PC-9 (cell line): ENCODE results near the gene GGCX. TPM values are rescaled to one million over a fixed set of nuclear protein-coding genes. Genes with fewer than 3 reads are reported as not detected.
"Not testable (repeated sequence)": the region's sequence is repeated elsewhere in the genome, so short reads cannot be mapped to it uniquely, and the experiment has no call there.

Experiments used
- BruUV-seq: library from RNA; stranded (reverse); fragments of 400-500 nt; replicated peaks from 2 replicates; lab custom pipeline; 2021; lab: Mats Ljungman, UMichigan
- CTCF ChIA-PET: fragments of 300-600 bp; sonication (Branson Sonifier 250); formaldehyde crosslinking; loops from one replicate; lab custom pipeline; 2022; ENCODE audit warnings: antibody characterized with exemption; lab: Charles Lee
- POLR2A ChIA-PET: fragments of 300-600 bp; sonication (Branson Sonifier 250); formaldehyde crosslinking; loops from one replicate; lab custom pipeline; 2022; ENCODE audit warnings: antibody characterized with exemption; ENCODE audit not compliant: unreplicated experiment; lab: Charles Lee
- DNase-seq, 2 experiments: peaks; one replicate each; pipeline versions ENCODE4 v3.0.0 to v3.0.0-alpha.2; 2015 to 2022; ENCODE audit warnings: mixed read lengths in 1 of 2
- H2AFZ ChIP-seq: fragments of 200-600 bp; sonication (generic); 2 replicates; pipeline ENCODE4 v1.8.1; 2017; ENCODE audit warnings: antibody characterized with exemption
- H3F3A ChIP-seq: fragments of 200-600 bp; sonication (generic); 2 replicates; pipeline ENCODE4 v1.8.1; 2017; ENCODE audit warnings: antibody characterized with exemption, mild to moderate bottlenecking, low read depth; ENCODE audit not compliant: insufficient read depth
- H3K27ac ChIP-seq: fragments of 200-600 bp; sonication (generic); 2 replicates; pipeline ENCODE4 v1.6.1; 2016; ENCODE audit warnings: mixed run types
- H3K27me3 ChIP-seq: fragments of 200-600 bp; sonication (generic); 2 replicates; pipeline ENCODE4 v1.6.1; 2016; ENCODE audit warnings: low read depth, mixed run types; ENCODE audit not compliant: insufficient read depth
- H3K36me3 ChIP-seq: fragments of 200-600 bp; sonication (generic); 2 replicates; pipeline ENCODE4 v1.6.1; 2016; ENCODE audit warnings: low read depth, mixed run types
- H3K4me1 ChIP-seq: fragments of 200-600 bp; sonication (generic); replicated peaks from 2 replicates; pipeline ENCODE4 v1.6.1; 2016; ENCODE audit warnings: mixed run types; ENCODE audit not compliant: insufficient read depth
- H3K4me2 ChIP-seq: fragments of 200-600 bp; sonication (generic); 2 replicates; pipeline ENCODE4 v1.6.1; 2017; ENCODE audit warnings: mixed run types
- H3K4me3 ChIP-seq: fragments of 200-600 bp; sonication (generic); 2 replicates; pipeline ENCODE4 v1.6.1; 2016; ENCODE audit warnings: mixed run types
- H3K79me2 ChIP-seq: fragments of 200-600 bp; sonication (generic); 2 replicates; pipeline ENCODE4 v1.6.1; 2017; ENCODE audit warnings: low read depth, mixed run types
- H3K9me2 ChIP-seq: fragments of 200-600 bp; sonication (generic); 2 replicates; pipeline ENCODE4 v1.8.1; 2017; ENCODE audit warnings: mild to moderate bottlenecking; ENCODE audit not compliant: insufficient read depth
- H3K9me3 ChIP-seq: fragments of 200-600 bp; sonication (generic); 2 replicates; pipeline ENCODE4 v1.8.1; 2016; ENCODE audit warnings: low read depth; ENCODE audit not compliant: insufficient read depth
- H4K20me1 ChIP-seq: fragments of 200-600 bp; sonication (generic); 2 replicates; pipeline ENCODE4 v1.8.1; 2017; ENCODE audit not compliant: insufficient read depth
- CTCF ChIP-seq: fragments of 200-600 bp; sonication (generic); conservative IDR thresholded peaks from 2 replicates; pipeline ENCODE4 v1.6.1; 2017; ENCODE audit warnings: mixed run types, antibody characterized with exemption, mild to moderate bottlenecking, moderate library complexity
- EZH2 ChIP-seq: fragments of 200-600 bp; sonication (generic); IDR thresholded peaks from 2 replicates; pipeline ENCODE4 v1.8.0; 2017; ENCODE audit warnings: antibody characterized with exemption, low read depth
- intact Hi-C: fragments of 100-400 bp; cut with micrococcal nuclease; formaldehyde crosslinking; loops from one replicate; pipeline ENCODE4 v1.10.0; 2022; ENCODE audit not compliant: unreplicated experiment
- total RNA-seq: library from RNA; stranded (reverse); gene quantifications from 2 replicates; pipeline ENCODE4 v1.2.3, GENCODE V29; 2021

The GGCX gene
- total RNA-seq, 1 experiment from 2014 or later = 30.2 TPM

- no peak for DNase-seq
- no peak overlapping the region for H2AFZ ChIP-seq
- no peak for TF ChIP-seq CTCF
- TF ChIP-seq EZH2 = no peak
- no peaks in the 10 kb centered on the region for H3K9me2 ChIP-seq
- peaks cover 30% of the 10 kb centered on the region for H3K79me2 ChIP-seq
- H3K9me3 ChIP-seq = no peaks in the 10 kb centered on the region
- peaks cover 8% of the 10 kb centered on the region; the same call in 1 of the 2 replicates for H3K36me3 ChIP-seq
- no peak overlapping the region for H3K4me2 ChIP-seq
- no peaks in the 10 kb centered on the region for H4K20me1 ChIP-seq
- H3K27ac ChIP-seq = no peak overlapping the region
- ChIA-PET POLR2A (interaction anchor here (0.6 kb wide), 1 partner anchor 214 kb away, joined by 8 read pairs; no protein-coding TSS in a partner anchor), CTCF (interaction anchor here (0.5 kb wide), 1 partner anchor 21 kb away, joined by 5 read pairs; no protein-coding TSS in a partner anchor)
- intact Hi-C loops = no loop called here
- H3F3A ChIP-seq = peaks cover 11% of the 10 kb centered on the region
- H3K4me1 ChIP-seq = peaks cover 25% of the 10 kb centered on the region
- H3K27me3 ChIP-seq = no peaks in the 10 kb centered on the region
- H3K4me3 ChIP-seq = no peak overlapping the region
- BruUV-seq = no TSS peak
These were observed 31.7 kb upstream of the GGCX start for GRCh38 chr2:85593023-85593422.

DNA sequence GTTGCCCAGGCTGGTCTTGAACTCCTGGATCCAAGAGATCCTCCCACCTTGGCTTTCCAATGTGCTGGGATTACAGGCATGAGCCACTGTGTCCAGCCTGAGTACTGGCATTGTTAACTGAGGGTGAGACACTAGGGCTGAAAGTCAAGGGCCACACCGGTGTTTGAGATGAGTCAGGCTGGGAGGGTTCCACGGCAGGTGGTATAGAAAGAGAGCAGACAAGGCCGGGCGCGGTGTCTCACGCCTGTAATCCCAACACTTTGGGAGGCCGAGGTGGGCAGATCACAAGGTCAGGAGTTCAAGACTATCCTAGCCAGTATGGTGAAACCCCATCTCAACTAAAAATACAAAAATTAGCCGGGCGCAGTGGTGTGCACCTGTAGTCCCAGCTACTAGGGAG lies 31.0 kb upstream of the GGCX start:
- H3K4me2 ChIP-seq, DNase-seq, H3K9me2 ChIP-seq, H4K20me1 ChIP-seq, H2AFZ ChIP-seq, H3K27me3 ChIP-seq, CTCF ChIA-PET, H3K4me3 ChIP-seq, intact Hi-C loops, BruUV-seq, H3K27ac ChIP-seq, H3K36me3 ChIP-seq, H3K9me3 ChIP-seq: not testable (repeated sequence)
- POLR2A ChIA-PET = interaction anchor here (0.6 kb wide), 1 partner anchor 213 kb away, joined by 8 read pairs; no protein-coding TSS in a partner anchor
- Histone ChIP-seq H3K4me1 (peaks cover 25% of the 10 kb centered on the region), H3K79me2 (peaks cover 25% of the 10 kb centered on the region), H3F3A (peaks cover 11% of the 10 kb centered on the region)

DNA sequence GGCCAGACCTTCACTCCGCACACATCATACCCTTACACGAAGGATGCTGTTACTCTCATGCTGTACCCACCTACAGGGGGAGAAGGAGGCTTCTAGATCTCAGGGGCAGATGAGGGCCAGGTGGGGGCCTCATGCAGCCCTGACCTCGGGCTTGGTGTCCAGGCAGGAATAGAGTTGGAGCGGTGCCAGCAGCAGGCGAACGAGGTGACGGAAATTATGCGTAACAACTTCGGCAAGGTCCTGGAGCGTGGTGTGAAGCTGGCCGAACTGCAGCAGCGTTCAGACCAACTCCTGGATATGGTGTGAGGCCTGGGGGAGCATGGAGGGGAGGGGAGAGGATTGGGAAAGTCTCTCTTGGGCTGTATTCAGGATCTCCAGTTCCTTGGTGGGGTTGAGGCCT lies 30.3 kb upstream of the GGCX start:
- no peak overlapping the region for H3K27ac ChIP-seq
- H3K27me3 ChIP-seq = no peaks in the 10 kb centered on the region
- peaks cover 18% of the 10 kb centered on the region for H3K79me2 ChIP-seq
- H3K4me2 ChIP-seq = no peak overlapping the region
- no peak overlapping the region for H3K4me3 ChIP-seq
- peaks cover 11% of the 10 kb centered on the region for H3F3A ChIP-seq
- H2AFZ ChIP-seq = no peak overlapping the region
- CTCF ChIA-PET = no interaction called here
- 0 out of 2 replicates have a peak, but pooled peaks cover 2% of the 10 kb centered on the region for H3K36me3 ChIP-seq
- H3K9me2 ChIP-seq = no peaks in the 10 kb centered on the region
- DNase-seq = no peak
- no TSS peak for BruUV-seq
- intact Hi-C loops = no loop called here
- H3K4me1 ChIP-seq = peaks cover 20% of the 10 kb centered on the region
- POLR2A ChIA-PET = no interaction called here
- H4K20me1 ChIP-seq = no peaks in the 10 kb centered on the region
- TF ChIP-seq EZH2 = no peak
- TF ChIP-seq CTCF = no peak
- H3K9me3 ChIP-seq = no peaks in the 10 kb centered on the region

- no peaks in the 10 kb centered on the region for H3K36me3 ChIP-seq
- DNase-seq = no peak
- ChIA-PET CTCF (no interaction called here), POLR2A (no interaction called here)
- H2AFZ ChIP-seq = no peak overlapping the region
- H4K20me1 ChIP-seq = no peaks in the 10 kb centered on the region
- no peaks in the 10 kb centered on the region for H3K9me3 ChIP-seq
- no peak overlapping the region for H3K4me2 ChIP-seq
- H3K4me1 ChIP-seq = peaks cover 21% of the 10 kb centered on the region
- H3K79me2 ChIP-seq = peaks cover 11% of the 10 kb centered on the region
- H3K9me2 ChIP-seq = no peaks in the 10 kb centered on the region
- H3F3A ChIP-seq = peaks cover 15% of the 10 kb centered on the region
- no peak overlapping the region for H3K4me3 ChIP-seq
- no peak for TF ChIP-seq EZH2
- no peak for TF ChIP-seq CTCF
- H3K27ac ChIP-seq = no peak overlapping the region
- H3K27me3 ChIP-seq = no peaks in the 10 kb centered on the region
- no TSS peak for BruUV-seq
- intact Hi-C loops = no loop called here
These were observed 29.7 kb upstream of the GGCX start for GRCh38 chr2:85590950-85591349.
